Stomach (tissue), 9 donors: ENCODE results near the gene SUN5. TPM values are rescaled to one million over a fixed set of nuclear protein-coding genes. Genes with fewer than 3 reads are reported as not detected.

Experiments used
- DNase-seq, 2 donors: peaks; one replicate each; pipeline versions ENCODE4 v3.0.0 to v3.0.0-alpha.2; 2013 to 2019
- H3K27ac ChIP-seq, 5 donors: fragments of 200-600 bp in 4 of 5; sonication (generic) in 4 of 5; one replicate each; pipeline ENCODE4 v1.5.1; 2013 to 2019; ENCODE audit warnings: mild to moderate bottlenecking in 1 of 5, moderate library complexity in 1 of 5
- H3K27me3 ChIP-seq, 3 donors: fragments of 200-600 bp; sonication (generic); one replicate each; pipeline ENCODE4 v1.5.1; 2017 to 2019; ENCODE audit warnings: mixed run types in 1 of 3
- H3K36me3 ChIP-seq, 4 donors: fragments of 200-600 bp; sonication (generic); 1 replicate in 3 of 4; 2 replicates in 1 of 4; pipeline ENCODE4 v1.5.1; 2016 to 2019
- H3K4me1 ChIP-seq, 4 donors: fragments of 200-600 bp; sonication (generic); one replicate each; pipeline ENCODE4 v1.5.1; 2016 to 2019
- H3K4me3 ChIP-seq, 4 donors: fragments of 200-600 bp; sonication (generic) in 3 of 4; one replicate each; pipeline ENCODE4 v1.5.1; 2016 to 2019; ENCODE audit warnings: mild to moderate bottlenecking in 1 of 4
- H3K9me3 ChIP-seq, 4 donors: fragments of 200-600 bp; sonication (generic); one replicate each; pipeline ENCODE4 v1.5.1; 2016 to 2019
- EP300 ChIP-seq: sonication (generic); formaldehyde crosslinking; IDR thresholded peaks from one replicate; pipeline ENCODE4 v1.6.1; 2017; ENCODE audit warnings: antibody characterized with exemption
- POLR2A ChIP-seq, 4 donors: fragments of 450-650 bp; IDR thresholded peaks; one replicate each; pipeline ENCODE4 v1.6.1; 2016; ENCODE audit warnings: antibody characterized with exemption in 4 of 4, control low read depth in 2 of 4, mild to moderate bottlenecking in 1 of 4, moderate library complexity in 1 of 4
- POLR2AphosphoS5 ChIP-seq, 3 donors: sonication (generic); formaldehyde crosslinking; IDR thresholded peaks; one replicate each; pipeline ENCODE4 v1.6.1; 2016; ENCODE audit warnings: antibody characterized with exemption in 3 of 3
- WGBS, 5 donors: extraction: QIAGEN DNeasy Blood & Tissue Kit in 3 of 5; methylation state at CpG; one replicate each; pipeline versions ENCODE4 v1.1.5 to v1.1.7; 2013 to 2018; 5-methylcytosine and 5-hydroxymethylcytosine counted together
- intact Hi-C: fragments of 100-400 bp; cut with DNase I; formaldehyde crosslinking; loops from one replicate; pipeline ENCODE4 v1.15.1; 2023; ENCODE audit warnings: low total_unique reads
- polyA plus RNA-seq, 3 donors: library from polyadenylated mRNA; stranded (reverse); fragments of 200-250 nt; gene quantifications; one replicate each; pipeline ENCODE4 v1.2.3, GENCODE V29; 2013
- total RNA-seq, 5 donors: library from RNA; depleted of rRNA; stranded (reverse); fragments of >200 nt; gene quantifications; one replicate each; pipeline versions ENCODE4 v1.1.0 to v1.2.3, GENCODE V29; 2014 to 2016
- TF ChIP-seq, protein P1 (sequence below), 7 experiments: fragments of 450-650 bp in 4 of 7; fragments of 200-600 bp in 3 of 7; sonication (generic) in 3 of 7; IDR thresholded peaks; one replicate each; pipeline ENCODE4 v1.5.1; 2016 to 2019; ENCODE audit warnings: antibody characterized with exemption in 7 of 7, control low read depth in 2 of 7, mild to moderate bottlenecking in 1 of 7
- donor health status: healthy with polysubstance abuse.
- donor health status: Bipolar disorder and iron deficiency.
- donor health status: healthy.

Gene SUN5
- total and polyA plus RNA-seq, 8 donors = not detected

DNA sequence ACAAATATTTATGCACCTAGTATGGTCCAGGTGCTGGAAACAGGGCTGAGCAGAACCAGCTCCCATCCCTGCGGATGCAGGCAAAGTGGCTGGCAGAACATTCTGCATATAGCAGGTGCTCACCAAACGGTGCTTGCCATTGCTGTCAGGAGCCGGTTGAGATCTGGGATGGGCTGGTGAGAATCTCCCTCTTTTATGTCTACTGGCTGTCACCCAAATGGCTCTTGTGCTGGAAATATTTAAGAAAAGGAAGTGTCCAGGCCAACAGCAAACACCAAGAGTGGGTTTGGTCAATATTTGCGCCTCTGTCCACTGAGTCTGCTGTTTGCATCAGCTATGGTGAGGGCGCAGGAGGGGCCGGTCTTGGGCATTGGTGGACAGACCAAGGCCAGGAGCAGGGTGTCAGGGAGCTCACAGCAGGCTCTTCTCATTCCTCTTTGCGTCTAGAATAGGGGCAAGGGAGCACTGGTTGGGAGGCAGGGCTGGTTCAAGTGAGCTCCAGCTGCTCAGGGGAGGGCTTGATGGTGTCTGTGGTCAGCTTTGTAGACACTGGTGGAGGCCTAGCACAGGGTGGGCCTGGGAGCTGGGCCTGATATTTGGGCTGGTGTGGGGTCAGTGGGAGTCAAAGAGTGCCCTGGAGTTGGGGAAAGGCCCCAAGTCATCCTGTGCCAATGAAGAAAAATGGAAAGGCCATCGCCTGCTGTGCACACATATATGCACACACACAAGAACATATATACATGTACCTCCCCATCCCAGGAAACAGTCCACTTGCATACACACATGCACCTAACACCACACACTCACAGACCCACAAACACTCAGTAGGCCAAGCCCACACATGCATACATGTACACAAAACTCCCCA lies 1.9 kb upstream of the SUN5 start:
- Histone ChIP-seq H3K36me3 (no peaks in the 10 kb centered on the region), H3K4me3 (no peak overlapping the region), H3K27ac (no peak overlapping the region), H3K9me3 (peaks cover 0 to 7% (median 0%) of the 10 kb centered on the region in 4 donors), H3K27me3 (peaks cover 0 to 3% (median 0%) of the 10 kb centered on the region in 3 donors), H3K4me1 (peaks cover 0 to 4% (median 0%) of the 10 kb centered on the region in 4 donors)
- 57 to 77% (median 73%) methylated on average over 8 of the region's 8 CpGs for WGBS, 5 donors
- DNase-seq = no peak
- TF ChIP-seq POLR2AphosphoS5 (IDR thresholded peaks at IDR 0.05) = no peak
- intact Hi-C loops = no loop called here

DNA sequence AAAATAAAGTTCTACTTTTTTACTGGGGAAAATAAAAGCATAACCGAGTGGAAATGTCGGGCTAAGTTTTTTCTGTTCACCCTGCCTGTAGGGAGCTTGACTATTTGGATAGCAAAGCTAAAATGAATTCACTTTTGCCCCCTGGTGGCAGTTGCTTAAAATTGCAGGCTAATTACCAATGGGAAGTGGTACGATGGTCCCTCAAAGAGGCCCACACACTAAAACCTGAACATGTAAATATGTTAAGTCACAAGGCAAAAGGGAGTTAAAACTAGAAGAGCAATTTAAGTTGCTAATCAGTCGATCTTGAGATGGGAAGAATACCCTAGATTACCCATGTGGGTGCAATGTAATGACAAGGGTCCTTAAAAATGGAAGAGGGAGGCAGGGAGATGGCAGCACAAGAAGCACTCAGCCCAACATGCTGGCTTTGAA lies 916 bp upstream of the SUN5 start:
- peaks cover 0 to 4% (median 0%) of the 10 kb centered on the region in 4 donors for H3K4me1 ChIP-seq
- WGBS, 5 donors = 40 to 64% (median 57%) methylated on average over 4 of the region's 4 CpGs
- TF ChIP-seq, protein P1, sequence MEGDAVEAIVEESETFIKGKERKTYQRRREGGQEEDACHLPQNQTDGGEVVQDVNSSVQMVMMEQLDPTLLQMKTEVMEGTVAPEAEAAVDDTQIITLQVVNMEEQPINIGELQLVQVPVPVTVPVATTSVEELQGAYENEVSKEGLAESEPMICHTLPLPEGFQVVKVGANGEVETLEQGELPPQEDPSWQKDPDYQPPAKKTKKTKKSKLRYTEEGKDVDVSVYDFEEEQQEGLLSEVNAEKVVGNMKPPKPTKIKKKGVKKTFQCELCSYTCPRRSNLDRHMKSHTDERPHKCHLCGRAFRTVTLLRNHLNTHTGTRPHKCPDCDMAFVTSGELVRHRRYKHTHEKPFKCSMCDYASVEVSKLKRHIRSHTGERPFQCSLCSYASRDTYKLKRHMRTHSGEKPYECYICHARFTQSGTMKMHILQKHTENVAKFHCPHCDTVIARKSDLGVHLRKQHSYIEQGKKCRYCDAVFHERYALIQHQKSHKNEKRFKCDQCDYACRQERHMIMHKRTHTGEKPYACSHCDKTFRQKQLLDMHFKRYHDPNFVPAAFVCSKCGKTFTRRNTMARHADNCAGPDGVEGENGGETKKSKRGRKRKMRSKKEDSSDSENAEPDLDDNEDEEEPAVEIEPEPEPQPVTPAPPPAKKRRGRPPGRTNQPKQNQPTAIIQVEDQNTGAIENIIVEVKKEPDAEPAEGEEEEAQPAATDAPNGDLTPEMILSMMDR (IDR thresholded peaks at IDR 0.05) = peak in 2 of 7 experiments; percentile 22 to 37
- TF ChIP-seq POLR2A (IDR thresholded peaks at IDR 0.05) = no peak
- H3K36me3 ChIP-seq = no peaks in the 10 kb centered on the region
- peak in 1 of 2 donors; percentile 17 for DNase-seq
- peaks cover 0 to 7% (median 0%) of the 10 kb centered on the region in 4 donors for H3K9me3 ChIP-seq
- no peaks in the 10 kb centered on the region for H3K27me3 ChIP-seq
- H3K4me3 ChIP-seq = no peak overlapping the region
- intact Hi-C loops = no loop called here
- no peak overlapping the region for H3K27ac ChIP-seq

DNA sequence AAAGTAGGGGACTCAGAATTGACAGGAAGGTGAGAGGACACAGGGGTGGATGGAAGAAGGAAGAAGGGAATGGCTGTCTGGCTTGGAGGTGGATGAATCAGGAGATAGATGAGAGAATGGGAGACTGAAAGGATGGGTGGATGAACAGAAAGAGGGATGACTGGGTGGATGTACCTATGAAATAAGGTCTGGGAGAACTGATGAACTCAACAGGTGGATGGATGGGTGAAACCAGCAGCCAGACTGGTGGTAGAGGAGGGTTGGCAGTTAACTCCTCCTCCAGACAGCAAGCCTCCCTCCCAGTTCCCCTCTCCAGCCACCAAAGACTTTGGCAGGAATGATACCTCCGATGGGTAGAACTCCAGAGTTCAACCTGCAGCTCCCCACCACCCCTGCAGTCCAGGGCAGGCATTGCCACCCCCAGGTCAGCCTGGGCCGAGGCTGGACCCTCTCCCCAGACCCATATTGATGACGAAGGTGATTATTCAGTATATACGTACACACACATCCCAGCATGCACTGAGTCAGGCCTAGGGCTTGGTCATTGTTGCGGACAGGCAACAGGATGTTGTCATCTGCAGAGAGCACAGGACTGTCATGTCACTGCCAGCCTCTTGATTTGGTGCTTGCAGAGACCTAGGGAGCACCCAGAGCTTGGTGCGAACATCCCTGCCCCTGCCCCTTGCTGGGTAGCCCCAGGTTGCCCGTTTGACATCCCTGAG lies 2.0 kb downstream of the SUN5 start:
- no peaks in the 10 kb centered on the region for H3K27me3 ChIP-seq
- no peak overlapping the region for H3K4me3 ChIP-seq
- TF ChIP-seq, protein P1 (IDR thresholded peaks at IDR 0.05) = no peak
- TF ChIP-seq EP300 (no peak), POLR2AphosphoS5 (IDR thresholded peaks at IDR 0.05) (no peak), POLR2A (IDR thresholded peaks at IDR 0.05) (no peak)
- H3K9me3 ChIP-seq = peaks cover 0 to 7% (median 0%) of the 10 kb centered on the region in 4 donors
- no peaks in the 10 kb centered on the region for H3K36me3 ChIP-seq
- intact Hi-C loops = no loop called here
- 71 to 89% (median 82%) methylated on average over 4 to 7 of the region's 7 CpGs for WGBS, 5 donors
- H3K27ac ChIP-seq = no peak overlapping the region
- no peak for DNase-seq
- H3K4me1 ChIP-seq = no peaks in the 10 kb centered on the region

DNA sequence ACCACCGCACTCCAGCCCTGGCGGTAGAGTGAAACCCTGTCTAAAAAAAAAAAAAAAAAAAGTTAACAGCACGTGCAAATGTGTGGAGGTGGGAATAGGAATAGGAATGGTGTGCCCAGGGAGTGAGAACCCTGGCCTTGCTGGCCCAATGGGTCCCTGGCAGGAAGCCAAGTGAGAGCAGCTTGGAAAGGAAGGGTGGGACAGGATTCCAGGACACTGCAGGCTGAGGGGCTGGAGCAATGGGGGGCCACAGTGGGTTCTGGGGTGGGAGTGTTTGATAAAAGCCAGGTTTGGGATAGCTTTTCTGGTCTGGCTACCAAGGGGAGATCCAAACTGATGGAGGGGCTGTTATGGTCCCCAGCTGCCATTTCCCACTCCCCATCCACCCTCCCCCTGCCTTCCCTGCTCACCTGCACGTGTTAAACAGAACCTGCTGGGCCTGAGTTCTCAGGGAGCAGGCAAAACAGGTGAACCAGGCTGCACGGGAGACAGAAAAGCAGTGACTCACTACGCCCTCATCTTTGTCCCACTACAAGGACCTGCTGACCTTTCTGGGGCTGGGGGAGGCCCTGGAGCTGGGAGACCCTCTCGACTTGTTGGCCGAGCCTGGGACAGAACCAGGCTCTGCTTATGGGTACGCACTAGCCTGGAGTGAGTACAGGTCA lies 3.3 kb downstream of the SUN5 start:
- Histone ChIP-seq H3K4me1 (no peaks in the 10 kb centered on the region), H3K4me3 (no peak overlapping the region), H3K36me3 (no peaks in the 10 kb centered on the region), H3K9me3 (peaks cover 0 to 7% (median 0%) of the 10 kb centered on the region in 4 donors), H3K27me3 (no peaks in the 10 kb centered on the region), H3K27ac (no peak overlapping the region)
- 43 to 54% (median 53%) methylated on average over 7 to 9 of the region's 9 CpGs for WGBS, 5 donors
- no peak for DNase-seq
- TF ChIP-seq, protein P1 (IDR thresholded peaks at IDR 0.05) = no peak
- TF ChIP-seq EP300 (no peak), POLR2AphosphoS5 (IDR thresholded peaks at IDR 0.05) (no peak), POLR2A (IDR thresholded peaks at IDR 0.05) (no peak)
- intact Hi-C loops = no loop called here
